SK-N-SH treated with all-trans-retinoic acid at 6 μM for 48 hours (cell line): Measurements from ENCODE around the gene VSNL1.

ENCODE experiments used
- BACH2 ChIP-seq: fragments of 250-450 bp; sonication (Bioruptor Pico); IDR thresholded peaks from 2 replicates; pipeline ENCODE4 v1.9.0; 2021; ENCODE audit warnings: mild to moderate bottlenecking, borderline replicate concordance
- CSDC2 ChIP-seq: fragments of 250-450 bp; sonication (Bioruptor Pico); IDR thresholded peaks from 2 replicates; pipeline ENCODE4 v1.5.0; 2020; ENCODE audit warnings: mild to moderate bottlenecking, moderate library complexity
- GLIS3 ChIP-seq: fragments of 250-450 bp; sonication (Bioruptor Pico); IDR thresholded peaks from 2 replicates; pipeline ENCODE4 v1.5.0; 2020; ENCODE audit warnings: mild to moderate bottlenecking, moderate library complexity
- ZFP30 ChIP-seq: fragments of 450-650 bp; formaldehyde crosslinking; IDR thresholded peaks from 2 replicates; pipeline ENCODE4 v1.5.0; 2022; ENCODE audit warnings: mild to moderate bottlenecking, moderate library complexity
- ZNF565 ChIP-seq: fragments of 450-650 bp; formaldehyde crosslinking; conservative IDR thresholded peaks from 2 replicates; pipeline ENCODE4 v1.5.0; 2020; ENCODE audit warnings: low read depth, mild to moderate bottlenecking, moderate library complexity
- TF ChIP-seq, protein P1 (sequence below): fragments of 250-450 bp; sonication (Bioruptor Pico); IDR thresholded peaks from 2 replicates; pipeline ENCODE4 v1.8.0; 2020; ENCODE audit warnings: mild to moderate bottlenecking, moderate library complexity, borderline replicate concordance

DNA sequence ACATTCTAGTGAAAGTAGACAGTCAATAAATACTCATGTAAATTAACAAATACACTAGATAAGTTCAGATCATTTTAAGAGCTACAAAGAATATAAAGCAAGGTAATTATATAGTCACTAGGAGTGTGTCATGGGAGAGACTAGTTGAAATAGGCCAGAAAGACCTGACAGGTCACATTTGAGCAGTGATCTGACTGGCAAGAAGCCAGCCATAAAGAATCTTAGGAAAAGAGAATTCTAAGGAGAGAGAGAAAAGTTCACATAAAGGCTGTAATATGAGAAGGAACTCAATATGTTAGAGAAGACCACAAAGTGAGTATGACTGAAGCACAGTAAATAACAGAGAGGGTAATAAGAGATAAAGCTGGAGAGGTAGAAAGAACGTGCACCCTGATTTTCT is 31.2 kb downstream of the VSNL1 start:
- TF ChIP-seq ZFP30 (CRISPR knock-in tag) (no peak), GLIS3 (CRISPR knock-in tag) (no peak), CSDC2 (no peak), ZNF565 (CRISPR knock-in tag) (no peak), BACH2 (CRISPR knock-in tag) (no peak)
- TF ChIP-seq, protein P1, sequence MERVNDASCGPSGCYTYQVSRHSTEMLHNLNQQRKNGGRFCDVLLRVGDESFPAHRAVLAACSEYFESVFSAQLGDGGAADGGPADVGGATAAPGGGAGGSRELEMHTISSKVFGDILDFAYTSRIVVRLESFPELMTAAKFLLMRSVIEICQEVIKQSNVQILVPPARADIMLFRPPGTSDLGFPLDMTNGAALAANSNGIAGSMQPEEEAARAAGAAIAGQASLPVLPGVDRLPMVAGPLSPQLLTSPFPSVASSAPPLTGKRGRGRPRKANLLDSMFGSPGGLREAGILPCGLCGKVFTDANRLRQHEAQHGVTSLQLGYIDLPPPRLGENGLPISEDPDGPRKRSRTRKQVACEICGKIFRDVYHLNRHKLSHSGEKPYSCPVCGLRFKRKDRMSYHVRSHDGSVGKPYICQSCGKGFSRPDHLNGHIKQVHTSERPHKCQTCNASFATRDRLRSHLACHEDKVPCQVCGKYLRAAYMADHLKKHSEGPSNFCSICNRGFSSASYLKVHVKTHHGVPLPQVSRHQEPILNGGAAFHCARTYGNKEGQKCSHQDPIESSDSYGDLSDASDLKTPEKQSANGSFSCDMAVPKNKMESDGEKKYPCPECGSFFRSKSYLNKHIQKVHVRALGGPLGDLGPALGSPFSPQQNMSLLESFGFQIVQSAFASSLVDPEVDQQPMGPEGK (CRISPR knock-in tag): no peak
